GM12878 (cell line): ENCODE results near the gene CRTC2. TPM values are rescaled to one million over a fixed set of nuclear protein-coding genes. Genes with fewer than 3 reads are reported as not detected.

Experiments used
- CEBPB ChIP-seq, 2 experiments: fragments of 150-350 bp in 1 of 2; IDR thresholded peaks; 2 replicates each; pipeline ENCODE4 v1.6.1; 2012 to 2014; ENCODE audit warnings: low read depth in 2 of 2, low read length in 2 of 2, borderline replicate concordance in 1 of 2, inconsistent platforms in 1 of 2
- EGR1 ChIP-seq, 2 experiments: IDR thresholded peaks; 1 replicate in 1 of 2; 2 replicates in 1 of 2; pipeline ENCODE4 v1.6.1; 2011 to 2012; ENCODE audit warnings: low read depth in 2 of 2, low read length in 2 of 2, borderline replicate concordance in 1 of 2, mild to moderate bottlenecking in 1 of 2, moderate library complexity in 1 of 2
- GATAD2B ChIP-seq: fragments of 450-650 bp; conservative IDR thresholded peaks from 2 replicates; pipeline ENCODE4 v1.6.1; 2017; ENCODE audit warnings: low read depth, mild to moderate bottlenecking, moderate library complexity
- JUND ChIP-seq: IDR thresholded peaks from 2 replicates; pipeline ENCODE4 v1.6.1; 2012; ENCODE audit warnings: low read depth, mild to moderate bottlenecking, low read length, improper control_type of control experiment, moderate library complexity
- MEF2A ChIP-seq: IDR thresholded peaks from 2 replicates; pipeline ENCODE4 v1.6.1; 2011; ENCODE audit warnings: low read depth, mild to moderate bottlenecking, low read length, moderate library complexity; ENCODE audit not compliant: insufficient read depth
- MEF2B ChIP-seq: fragments of 450-650 bp; IDR thresholded peaks from 2 replicates; pipeline ENCODE4 v1.6.1; 2018; ENCODE audit warnings: mild to moderate bottlenecking, moderate library complexity; ENCODE audit not compliant: partially characterized antibody, poor library complexity, severe bottlenecking
- MYB ChIP-seq: fragments of 150-350 bp; IDR thresholded peaks from 2 replicates; pipeline ENCODE4 v1.6.1; 2014; ENCODE audit warnings: mild to moderate bottlenecking, low read depth, low read length, borderline replicate concordance
- NFYA ChIP-seq: IDR thresholded peaks from 2 replicates; pipeline ENCODE4 v1.6.1; 2011; ENCODE audit warnings: low read depth, mild to moderate bottlenecking, low read length, improper control_type of control experiment, borderline replicate concordance
- NR2C1 ChIP-seq: fragments of 450-650 bp; IDR thresholded peaks from 2 replicates; pipeline ENCODE4 v1.6.1; 2017; ENCODE audit warnings: antibody characterized with exemption, mild to moderate bottlenecking, moderate library complexity
- POU2F2 ChIP-seq: IDR thresholded peaks from 3 replicates; pipeline ENCODE4 v1.6.1; 2011; ENCODE audit warnings: low read depth, mild to moderate bottlenecking, low read length, borderline replicate concordance
- polyA plus RNA-seq, 11 experiments: library from polyadenylated mRNA; depleted of rRNA in 4 of 11; unstranded in 6 of 11; stranded (reverse) in 5 of 11; fragments of >200 nt; fragmentation: Nextera tagmentation in 4 of 11; fragmentation: Illumina TruSeq in 1 of 11; extraction: Ambion mirVana in 4 of 11; extraction: Trizol in 1 of 11; gene quantifications; 1 replicate in 1 of 11; 2 replicates in 10 of 11; pipeline versions ENCODE4 v1.2.1 to v1.2.3, GENCODE V29; 2011 to 2016; ENCODE audit warnings: inconsistent platforms in 2 of 11, missing spikeins in 2 of 11, low read depth in 1 of 11
- total RNA-seq, 4 experiments: library from RNA; depleted of rRNA in 3 of 4; stranded (reverse); fragments of >200 nt in 3 of 4; fragmentation: Illumina TruSeq in 1 of 4; extraction: Trizol in 1 of 4; gene quantifications; 2 replicates each; pipeline versions ENCODE4 v1.2.1 to v1.2.3, GENCODE V29; 2013 to 2021
- TF ChIP-seq, protein P1 (sequence below): IDR thresholded peaks from 2 replicates; pipeline ENCODE4 v1.6.1; 2012; ENCODE audit warnings: improper control_type of control experiment, low read depth, low read length; ENCODE audit not compliant: insufficient replicate concordance
- TF ChIP-seq, protein P2 (sequence below): IDR thresholded peaks from 2 replicates; pipeline ENCODE4 v1.6.1; 2011; ENCODE audit warnings: mild to moderate bottlenecking, low read depth, low read length, moderate library complexity; ENCODE audit not compliant: insufficient replicate concordance
- TF ChIP-seq, protein P3 (sequence below): fragments of 450-650 bp; IDR thresholded peaks from 2 replicates; pipeline ENCODE4 v1.6.1; 2017; ENCODE audit warnings: mild to moderate bottlenecking, moderate library complexity
- TF ChIP-seq, protein P4 (sequence below): fragments of 450-650 bp; IDR thresholded peaks from 2 replicates; pipeline ENCODE4 v1.6.1; 2018; ENCODE audit warnings: borderline replicate concordance, mild to moderate bottlenecking; ENCODE audit not compliant: partially characterized antibody

Gene CRTC2
- total and polyA plus RNA-seq, 10 of the 15 experiments (the other 5 are each of a cell fraction or from before 2014, with no cell fraction given): 5.1 to 57.9 (median 32.7) TPM

DNA sequence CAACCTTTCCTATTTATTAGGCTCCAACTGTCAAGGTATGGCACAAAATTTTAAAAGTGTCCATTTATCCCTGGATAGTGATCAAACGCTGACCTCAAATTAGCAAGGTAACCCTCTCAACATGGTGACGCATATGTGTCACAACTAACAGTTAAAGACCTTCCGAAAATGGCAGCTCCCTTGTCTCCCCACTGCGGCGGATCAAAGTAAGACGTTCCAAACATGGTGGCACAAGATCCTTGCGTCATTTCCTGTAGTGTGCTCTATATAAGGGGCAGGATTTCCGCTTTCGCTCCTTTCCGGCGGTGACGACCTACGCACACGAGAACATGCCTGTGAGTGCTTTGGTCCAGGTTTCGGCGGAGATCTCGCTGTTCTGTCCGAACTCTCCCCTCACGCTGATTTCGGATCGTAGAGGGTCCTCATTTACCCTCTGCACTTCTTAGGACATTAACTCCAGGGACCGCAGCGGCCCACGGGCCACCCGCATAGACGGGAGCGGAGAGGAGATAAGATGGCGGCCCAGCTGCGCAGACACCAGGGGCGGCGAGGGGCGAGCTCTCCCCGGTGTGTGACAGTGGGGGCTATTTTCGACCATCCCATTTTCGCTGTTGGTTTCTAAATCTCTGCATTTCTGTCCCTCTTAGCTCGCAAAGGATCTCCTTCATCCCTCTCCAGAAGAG, 32.2 kb upstream of the CRTC2 start, which contains the start of gene RPS27 (continued):
- TF ChIP-seq NR2C1: peak; percentile 88
- TF ChIP-seq, protein P1, sequence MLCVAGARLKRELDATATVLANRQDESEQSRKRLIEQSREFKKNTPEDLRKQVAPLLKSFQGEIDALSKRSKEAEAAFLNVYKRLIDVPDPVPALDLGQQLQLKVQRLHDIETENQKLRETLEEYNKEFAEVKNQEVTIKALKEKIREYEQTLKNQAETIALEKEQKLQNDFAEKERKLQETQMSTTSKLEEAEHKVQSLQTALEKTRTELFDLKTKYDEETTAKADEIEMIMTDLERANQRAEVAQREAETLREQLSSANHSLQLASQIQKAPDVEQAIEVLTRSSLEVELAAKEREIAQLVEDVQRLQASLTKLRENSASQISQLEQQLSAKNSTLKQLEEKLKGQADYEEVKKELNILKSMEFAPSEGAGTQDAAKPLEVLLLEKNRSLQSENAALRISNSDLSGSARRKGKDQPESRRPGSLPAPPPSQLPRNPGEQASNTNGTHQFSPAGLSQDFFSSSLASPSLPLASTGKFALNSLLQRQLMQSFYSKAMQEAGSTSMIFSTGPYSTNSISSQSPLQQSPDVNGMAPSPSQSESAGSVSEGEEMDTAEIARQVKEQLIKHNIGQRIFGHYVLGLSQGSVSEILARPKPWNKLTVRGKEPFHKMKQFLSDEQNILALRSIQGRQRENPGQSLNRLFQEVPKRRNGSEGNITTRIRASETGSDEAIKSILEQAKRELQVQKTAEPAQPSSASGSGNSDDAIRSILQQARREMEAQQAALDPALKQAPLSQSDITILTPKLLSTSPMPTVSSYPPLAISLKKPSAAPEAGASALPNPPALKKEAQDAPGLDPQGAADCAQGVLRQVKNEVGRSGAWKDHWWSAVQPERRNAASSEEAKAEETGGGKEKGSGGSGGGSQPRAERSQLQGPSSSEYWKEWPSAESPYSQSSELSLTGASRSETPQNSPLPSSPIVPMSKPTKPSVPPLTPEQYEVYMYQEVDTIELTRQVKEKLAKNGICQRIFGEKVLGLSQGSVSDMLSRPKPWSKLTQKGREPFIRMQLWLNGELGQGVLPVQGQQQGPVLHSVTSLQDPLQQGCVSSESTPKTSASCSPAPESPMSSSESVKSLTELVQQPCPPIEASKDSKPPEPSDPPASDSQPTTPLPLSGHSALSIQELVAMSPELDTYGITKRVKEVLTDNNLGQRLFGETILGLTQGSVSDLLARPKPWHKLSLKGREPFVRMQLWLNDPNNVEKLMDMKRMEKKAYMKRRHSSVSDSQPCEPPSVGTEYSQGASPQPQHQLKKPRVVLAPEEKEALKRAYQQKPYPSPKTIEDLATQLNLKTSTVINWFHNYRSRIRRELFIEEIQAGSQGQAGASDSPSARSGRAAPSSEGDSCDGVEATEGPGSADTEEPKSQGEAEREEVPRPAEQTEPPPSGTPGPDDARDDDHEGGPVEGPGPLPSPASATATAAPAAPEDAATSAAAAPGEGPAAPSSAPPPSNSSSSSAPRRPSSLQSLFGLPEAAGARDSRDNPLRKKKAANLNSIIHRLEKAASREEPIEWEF: no peak
- TF ChIP-seq GATAD2B: no peak
- TF ChIP-seq POU2F2: peak; percentile 99
- 0 out of 3 replicates have a peak, but pooled peaks of 1 of the 2 experiments have one; percentile 44 for TF ChIP-seq EGR1 (IDR thresholded peaks at IDR 0.05; ENCODE audit: borderline replicate concordance in 1 of 2, low read depth in 2 of 2, low read length in 2 of 2)
- TF ChIP-seq, protein P2, sequence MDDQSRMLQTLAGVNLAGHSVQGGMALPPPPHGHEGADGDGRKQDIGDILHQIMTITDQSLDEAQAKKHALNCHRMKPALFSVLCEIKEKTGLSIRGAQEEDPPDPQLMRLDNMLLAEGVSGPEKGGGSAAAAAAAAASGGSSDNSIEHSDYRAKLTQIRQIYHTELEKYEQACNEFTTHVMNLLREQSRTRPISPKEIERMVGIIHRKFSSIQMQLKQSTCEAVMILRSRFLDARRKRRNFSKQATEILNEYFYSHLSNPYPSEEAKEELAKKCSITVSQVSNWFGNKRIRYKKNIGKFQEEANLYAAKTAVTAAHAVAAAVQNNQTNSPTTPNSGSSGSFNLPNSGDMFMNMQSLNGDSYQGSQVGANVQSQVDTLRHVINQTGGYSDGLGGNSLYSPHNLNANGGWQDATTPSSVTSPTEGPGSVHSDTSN: no peak
- TF ChIP-seq MEF2B: peak; percentile 7
- no peak; the same call in 1 of the 2 replicates for TF ChIP-seq JUND
- TF ChIP-seq CEBPB (IDR thresholded peaks at IDR 0.05; ENCODE audit: borderline replicate concordance in 1 of 2, low read depth in 2 of 2, low read length in 2 of 2): no peak
- TF ChIP-seq, protein P3, sequence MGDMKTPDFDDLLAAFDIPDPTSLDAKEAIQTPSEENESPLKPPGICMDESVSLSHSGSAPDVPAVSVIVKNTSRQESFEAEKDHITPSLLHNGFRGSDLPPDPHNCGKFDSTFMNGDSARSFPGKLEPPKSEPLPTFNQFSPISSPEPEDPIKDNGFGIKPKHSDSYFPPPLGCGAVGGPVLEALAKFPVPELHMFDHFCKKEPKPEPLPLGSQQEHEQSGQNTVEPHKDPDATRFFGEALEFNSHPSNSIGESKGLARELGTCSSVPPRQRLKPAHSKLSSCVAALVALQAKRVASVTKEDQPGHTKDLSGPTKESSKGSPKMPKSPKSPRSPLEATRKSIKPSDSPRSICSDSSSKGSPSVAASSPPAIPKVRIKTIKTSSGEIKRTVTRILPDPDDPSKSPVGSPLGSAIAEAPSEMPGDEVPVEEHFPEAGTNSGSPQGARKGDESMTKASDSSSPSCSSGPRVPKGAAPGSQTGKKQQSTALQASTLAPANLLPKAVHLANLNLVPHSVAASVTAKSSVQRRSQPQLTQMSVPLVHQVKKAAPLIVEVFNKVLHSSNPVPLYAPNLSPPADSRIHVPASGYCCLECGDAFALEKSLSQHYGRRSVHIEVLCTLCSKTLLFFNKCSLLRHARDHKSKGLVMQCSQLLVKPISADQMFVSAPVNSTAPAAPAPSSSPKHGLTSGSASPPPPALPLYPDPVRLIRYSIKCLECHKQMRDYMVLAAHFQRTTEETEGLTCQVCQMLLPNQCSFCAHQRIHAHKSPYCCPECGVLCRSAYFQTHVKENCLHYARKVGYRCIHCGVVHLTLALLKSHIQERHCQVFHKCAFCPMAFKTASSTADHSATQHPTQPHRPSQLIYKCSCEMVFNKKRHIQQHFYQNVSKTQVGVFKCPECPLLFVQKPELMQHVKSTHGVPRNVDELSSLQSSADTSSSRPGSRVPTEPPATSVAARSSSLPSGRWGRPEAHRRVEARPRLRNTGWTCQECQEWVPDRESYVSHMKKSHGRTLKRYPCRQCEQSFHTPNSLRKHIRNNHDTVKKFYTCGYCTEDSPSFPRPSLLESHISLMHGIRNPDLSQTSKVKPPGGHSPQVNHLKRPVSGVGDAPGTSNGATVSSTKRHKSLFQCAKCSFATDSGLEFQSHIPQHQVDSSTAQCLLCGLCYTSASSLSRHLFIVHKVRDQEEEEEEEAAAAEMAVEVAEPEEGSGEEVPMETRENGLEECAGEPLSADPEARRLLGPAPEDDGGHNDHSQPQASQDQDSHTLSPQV: peak; percentile 100
- no peak for TF ChIP-seq MYB
- TF ChIP-seq NFYA: no peak
- TF ChIP-seq, protein P4, sequence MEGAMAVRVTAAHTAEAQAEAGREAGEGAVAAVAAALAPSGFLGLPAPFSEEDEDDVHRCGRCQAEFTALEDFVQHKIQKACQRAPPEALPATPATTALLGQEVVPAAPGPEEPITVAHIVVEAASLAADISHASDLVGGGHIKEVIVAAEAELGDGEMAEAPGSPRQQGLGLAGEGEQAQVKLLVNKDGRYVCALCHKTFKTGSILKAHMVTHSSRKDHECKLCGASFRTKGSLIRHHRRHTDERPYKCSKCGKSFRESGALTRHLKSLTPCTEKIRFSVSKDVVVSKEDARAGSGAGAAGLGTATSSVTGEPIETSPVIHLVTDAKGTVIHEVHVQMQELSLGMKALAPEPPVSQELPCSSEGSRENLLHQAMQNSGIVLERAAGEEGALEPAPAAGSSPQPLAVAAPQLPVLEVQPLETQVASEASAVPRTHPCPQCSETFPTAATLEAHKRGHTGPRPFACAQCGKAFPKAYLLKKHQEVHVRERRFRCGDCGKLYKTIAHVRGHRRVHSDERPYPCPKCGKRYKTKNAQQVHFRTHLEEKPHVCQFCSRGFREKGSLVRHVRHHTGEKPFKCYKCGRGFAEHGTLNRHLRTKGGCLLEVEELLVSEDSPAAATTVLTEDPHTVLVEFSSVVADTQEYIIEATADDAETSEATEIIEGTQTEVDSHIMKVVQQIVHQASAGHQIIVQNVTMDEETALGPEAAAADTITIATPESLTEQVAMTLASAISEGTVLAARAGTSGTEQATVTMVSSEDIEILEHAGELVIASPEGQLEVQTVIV: peak; percentile 91
- peak; percentile 33; the same call in 1 of the 2 replicates for TF ChIP-seq MEF2A
